Raji (cell line): ENCODE measurements around the gene MED13L.

Experiments used
- POLR2A ChIP-seq: IDR thresholded peaks from 2 replicates; pipeline ENCODE4 v1.6.1; 2011; ENCODE audit warnings: low read depth, low read length, control low read depth; ENCODE audit not compliant: insufficient read depth

Gene MED13L

DNA sequence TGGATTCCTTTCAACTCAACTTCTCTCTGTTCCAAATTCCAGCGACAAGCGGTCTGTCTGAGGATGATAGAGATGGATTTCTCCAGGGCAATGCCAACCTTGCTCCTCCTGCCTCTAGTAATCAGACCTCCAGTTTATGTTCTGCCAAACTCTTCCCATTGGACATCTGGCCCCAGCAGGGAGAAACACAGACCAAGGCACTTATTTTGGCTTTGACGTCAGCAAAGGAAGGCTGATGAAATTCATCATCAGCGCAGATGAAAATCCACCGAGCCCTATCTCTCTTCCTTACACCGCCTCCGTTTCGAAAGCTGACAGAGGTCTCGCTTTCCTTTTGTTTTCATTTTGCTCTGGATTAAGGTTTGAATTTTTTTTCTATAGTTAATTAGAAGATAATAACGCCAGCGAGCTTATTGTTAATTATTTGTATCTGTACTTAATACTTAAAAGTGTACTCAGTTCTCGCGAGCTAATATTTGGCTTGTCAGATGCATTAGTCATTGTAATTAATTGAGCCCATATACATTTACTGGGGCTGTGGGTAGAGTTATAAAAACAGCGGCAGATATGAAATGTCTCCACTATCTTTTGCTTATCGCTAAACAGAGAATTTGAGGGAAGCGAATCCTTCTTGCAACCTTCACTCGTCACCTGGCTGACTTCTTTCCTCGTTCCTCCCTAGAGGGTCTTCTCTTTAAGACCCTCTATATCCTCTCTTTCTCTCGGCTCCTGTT, 35.9 kb upstream of the MED13L start:
- no peak for TF ChIP-seq POLR2A

DNA sequence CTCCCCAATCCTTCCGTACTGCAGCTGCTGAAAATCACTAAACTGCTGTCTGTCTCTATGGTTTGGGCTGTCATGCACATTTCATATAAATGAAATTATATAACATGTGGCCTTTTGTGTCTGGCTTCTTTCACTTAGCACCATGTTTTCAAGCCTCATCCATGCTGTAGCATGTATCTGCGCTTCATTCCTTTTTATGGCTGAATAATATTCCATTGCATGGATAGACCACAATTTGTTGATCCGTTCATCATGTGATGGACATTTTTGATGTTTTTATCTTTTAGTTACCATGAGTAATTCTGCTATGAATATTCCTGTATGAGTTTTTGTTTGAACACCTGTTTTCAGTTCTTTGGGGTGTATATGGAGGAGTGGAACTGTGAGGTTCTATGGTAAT, 32.6 kb upstream of the MED13L start:
- TF ChIP-seq POLR2A: no peak

DNA sequence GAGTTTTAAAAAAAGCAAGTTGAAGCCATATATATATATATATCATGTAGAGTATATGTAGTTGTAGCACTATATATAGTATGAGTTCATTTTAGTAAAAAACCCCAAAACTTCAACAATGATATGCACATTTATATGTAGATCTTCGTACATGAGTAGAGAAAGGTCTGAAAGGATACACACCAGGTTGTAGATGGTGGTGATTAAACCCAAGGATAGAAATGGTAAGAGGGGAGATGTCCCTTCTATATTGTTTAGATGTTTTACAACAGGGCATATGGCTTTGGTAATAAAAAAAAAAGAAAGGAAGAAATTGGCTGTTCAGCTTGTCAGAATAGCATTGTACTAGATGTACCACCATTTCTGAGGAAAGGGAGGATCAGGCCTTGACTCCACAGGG, 31.9 kb upstream of the MED13L start:
- no peak for TF ChIP-seq POLR2A

DNA sequence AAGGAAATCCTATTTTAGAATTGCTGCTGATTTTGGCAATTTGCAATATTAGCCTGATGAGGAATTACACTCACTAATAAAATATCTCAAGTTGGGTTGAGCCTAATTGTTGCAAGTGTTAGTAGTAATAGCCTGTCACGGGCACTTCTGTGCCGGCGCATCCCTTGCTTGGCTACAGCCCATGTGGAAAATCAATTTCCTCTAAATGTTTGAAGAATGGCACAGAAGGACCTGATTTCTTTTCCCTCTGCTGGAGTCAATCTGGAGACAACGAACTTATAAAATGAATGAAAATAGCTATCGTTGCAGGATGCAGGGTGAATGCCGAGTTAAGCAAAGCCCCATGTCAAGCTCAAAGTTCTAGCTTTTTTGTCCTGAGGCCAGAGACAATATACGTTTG, 31.2 kb upstream of the MED13L start:
- TF ChIP-seq POLR2A: no peak

DNA sequence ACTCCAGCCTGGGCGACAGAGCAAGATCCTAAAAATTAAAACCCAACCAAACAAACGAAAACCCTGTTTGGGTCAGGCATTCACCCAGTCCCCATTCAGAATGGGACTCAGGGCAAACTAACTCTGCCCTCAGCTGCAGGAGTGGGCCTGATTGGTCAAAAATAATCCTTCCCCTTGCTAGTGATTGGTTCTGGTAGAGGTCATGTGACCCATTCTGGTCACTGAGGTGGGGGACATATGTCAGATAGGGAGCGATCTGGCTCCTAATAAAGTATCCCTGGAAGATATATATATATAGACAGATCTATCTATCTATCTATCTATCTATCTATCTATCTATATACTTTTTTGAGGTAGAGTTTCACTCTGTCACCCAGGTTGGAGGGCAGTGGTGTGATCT, 29.5 kb upstream of the MED13L start:
- no peak for TF ChIP-seq POLR2A

DNA sequence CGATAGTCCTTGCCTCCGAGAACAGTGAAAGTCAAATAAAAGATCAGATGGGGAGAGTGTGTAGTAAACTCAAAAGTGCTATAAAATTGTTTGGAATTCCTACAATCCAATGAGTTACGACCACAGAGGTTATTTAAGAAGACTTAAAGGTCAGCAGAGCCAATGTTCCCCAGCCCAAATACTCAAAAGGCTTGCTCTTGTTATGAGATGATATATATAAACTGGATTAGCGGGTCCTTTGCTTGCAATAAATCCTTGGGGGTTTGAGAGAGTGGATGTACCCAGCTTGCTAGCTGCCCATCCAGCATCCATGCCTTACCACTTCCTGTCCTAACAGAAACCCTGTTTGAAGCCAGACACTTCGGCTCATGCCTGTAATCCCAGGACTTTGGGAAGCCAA, 29.0 kb upstream of the MED13L start:
- TF ChIP-seq POLR2A: no peak

DNA sequence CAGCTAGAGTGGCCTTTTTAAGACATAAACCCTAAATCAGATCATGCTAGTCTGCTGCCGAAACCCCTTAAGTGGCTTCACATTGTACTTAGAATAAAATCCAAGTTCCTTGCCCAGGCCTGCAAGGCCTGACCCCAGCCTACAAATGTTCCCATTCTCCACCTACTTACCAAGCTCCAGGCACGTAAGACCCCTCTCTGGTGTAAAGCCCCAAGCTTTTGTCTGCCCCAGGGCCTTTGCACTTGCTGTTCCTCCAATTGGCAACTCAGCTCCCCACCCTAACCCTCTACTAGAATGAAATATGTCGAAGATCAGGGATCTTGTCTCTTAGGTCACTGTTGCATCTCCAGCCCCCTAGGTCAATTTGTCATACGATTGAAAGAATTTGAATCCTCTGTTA, 27.1 kb upstream of the MED13L start:
- TF ChIP-seq POLR2A: no peak

DNA sequence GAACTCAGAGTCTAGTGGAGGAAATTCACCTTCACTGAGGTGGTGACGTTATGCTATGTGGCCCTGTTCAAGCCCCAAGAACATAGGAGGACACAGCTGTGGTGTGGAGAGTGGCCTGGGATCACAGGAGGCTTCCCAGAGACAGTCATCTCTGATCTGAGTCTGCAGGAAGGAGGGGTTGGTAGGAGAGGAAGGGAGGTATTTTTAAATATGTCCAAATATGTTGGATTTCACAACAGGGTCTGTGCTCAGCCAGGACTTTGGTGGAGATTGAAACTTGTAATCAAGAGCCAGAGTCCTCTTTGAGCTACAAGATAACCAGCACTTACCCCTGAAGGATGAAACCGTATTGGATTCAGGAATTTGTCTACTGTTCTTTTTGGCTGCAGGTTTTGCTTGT, 26.4 kb upstream of the MED13L start:
- TF ChIP-seq POLR2A: no peak

DNA sequence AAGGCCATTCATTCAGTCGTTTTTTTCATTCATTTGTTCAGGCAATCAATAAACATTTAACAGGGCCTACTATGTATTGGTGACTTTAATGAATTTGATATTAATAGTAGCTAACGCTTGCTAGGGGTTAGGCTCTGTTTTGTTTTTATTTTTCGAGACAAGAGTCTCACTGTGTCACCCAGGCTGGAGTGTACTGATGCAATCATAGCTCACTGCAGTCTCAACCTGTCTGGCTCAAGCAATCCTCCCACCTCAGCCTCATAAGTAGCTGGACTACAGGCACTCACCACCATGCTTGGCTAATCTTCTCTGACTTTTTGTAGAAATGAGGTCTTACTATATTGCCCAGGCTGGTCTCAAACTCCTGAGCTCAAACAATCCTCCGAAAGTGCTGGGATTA, 25.6 kb upstream of the MED13L start:
- no peak for TF ChIP-seq POLR2A

DNA sequence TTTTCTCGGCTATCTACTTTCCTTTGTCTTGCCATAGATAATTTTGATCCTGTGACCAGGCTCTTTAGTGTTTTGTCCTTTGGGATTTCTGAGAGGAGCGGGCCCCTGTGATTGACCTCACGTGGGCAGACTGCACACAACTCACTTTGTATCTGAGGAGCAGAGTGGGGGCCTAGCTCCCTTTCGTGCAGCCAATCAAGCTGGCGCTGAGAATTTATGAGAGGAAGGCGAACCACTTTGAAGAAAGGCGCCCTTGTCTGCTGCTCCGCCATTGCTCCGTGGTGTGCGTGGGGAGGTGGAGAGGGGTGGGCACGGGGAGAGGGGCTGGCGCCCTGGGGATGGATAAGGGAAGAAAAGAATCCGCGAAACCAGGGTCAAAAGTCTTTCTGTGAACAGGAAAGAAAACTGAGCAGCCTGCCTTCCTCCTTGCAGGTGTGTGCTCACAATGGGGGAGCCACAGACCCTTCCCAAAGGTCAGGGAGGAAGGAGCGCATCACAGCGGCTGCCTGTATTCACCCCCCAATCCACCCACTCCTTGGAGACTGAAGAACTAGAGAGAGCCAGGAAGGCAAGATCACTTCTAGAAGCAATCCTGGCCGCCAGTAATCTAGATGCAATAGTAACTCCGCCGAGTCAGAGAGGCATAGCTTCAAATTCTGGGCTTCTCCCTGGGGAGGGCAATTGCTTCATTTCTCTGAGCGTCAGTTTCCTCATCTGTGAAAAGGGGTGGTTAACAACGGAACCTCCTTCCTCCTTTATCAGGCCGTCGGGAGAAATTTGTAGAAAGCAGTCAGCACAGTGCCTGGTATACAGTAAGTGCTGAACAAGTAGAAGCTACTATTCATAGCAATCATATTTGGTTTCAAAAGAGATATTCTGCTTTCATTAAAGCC, 24.9 kb upstream of the MED13L start:
- TF ChIP-seq POLR2A: no peak

DNA sequence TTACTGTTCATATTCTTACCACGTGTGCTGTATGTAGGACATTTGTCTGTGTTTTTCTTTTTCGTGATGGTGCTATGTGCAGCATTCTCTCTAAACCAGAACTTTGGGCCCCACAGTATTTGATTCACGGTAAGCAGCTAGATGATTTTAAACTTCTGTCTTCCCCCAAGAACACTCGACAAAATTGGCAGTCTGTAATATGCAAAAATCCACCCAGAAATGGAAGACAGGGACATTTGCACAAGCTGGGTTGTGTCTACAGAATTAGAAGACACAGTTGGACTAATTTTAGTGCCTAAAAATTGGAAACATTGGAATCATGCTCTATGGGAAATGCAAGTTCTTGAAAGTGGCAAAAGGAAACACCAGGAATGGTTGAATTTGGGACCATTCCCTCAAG, 24.1 kb upstream of the MED13L start:
- no peak for TF ChIP-seq POLR2A

DNA sequence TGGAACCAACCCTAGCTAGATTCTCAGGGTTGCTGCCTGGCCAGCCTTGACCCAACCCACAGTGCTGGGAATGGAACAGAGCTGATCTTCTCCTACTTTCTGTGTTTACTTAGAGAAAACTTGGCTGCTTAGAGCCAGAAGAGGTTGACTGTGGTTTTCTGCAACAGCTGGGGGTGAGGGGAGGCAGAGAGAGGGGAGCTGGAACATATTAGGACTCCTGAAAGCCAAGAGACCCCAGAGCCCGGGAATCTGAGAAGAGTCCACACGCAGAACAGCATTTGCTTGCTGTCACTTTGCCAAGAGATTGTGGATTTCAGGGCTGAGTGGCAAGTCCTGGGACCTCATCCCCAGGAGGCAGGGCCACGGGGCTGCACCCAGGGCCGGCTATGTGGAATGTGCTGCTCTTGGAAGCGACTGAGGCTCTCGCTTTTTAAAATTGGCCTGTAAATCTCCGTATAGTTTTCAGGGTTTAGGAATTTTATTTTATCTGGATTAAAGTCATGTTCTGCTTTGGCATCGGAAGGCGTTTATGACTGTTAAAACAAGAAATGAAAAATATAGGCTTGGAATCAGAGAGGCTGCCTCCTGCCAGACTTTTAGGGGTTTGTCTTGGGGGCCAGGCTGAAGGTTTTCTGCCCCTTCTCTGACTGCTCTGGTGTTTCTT, 22.3 kb upstream of the MED13L start:
- no peak for TF ChIP-seq POLR2A

DNA sequence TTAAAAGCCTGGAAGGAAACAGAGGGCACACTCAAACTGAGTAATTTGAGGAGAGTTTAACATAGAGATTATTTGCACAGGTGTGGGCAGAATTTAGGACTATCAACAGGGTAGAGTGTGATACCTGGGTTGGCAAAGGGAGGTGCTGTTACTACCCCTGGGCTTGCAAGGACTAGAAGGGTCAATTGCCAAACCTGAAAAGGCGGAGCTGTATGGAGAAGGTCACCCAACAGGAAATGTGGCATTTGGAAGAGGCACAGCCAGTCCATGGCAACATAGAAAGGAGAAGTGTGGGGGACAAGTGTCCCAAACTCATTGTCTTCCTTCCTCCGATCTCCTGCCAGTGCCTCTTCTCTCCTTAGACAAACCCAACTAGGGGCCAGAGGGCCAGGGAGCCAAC, 21.6 kb upstream of the MED13L start:
- TF ChIP-seq POLR2A: no peak

DNA sequence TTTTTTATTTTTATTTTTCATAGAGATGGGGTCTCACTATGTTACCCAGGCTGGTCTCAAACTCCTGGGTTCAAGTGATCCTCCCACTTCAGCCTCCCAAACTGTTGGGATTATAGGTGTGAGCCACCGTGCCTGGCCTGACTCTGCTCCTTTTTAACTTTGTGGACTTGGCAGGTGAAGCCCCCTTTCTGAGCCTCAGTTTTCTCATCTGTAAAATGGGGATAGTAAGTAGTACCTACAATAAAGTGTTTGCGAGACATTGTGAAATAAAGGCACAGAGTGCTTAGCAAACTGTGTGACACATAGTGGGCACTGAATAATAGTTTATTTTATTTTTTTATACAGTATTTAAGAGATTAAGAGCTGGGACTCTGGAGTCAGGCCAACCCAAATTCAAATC, 21.1 kb upstream of the MED13L start:
- TF ChIP-seq POLR2A: no peak

DNA sequence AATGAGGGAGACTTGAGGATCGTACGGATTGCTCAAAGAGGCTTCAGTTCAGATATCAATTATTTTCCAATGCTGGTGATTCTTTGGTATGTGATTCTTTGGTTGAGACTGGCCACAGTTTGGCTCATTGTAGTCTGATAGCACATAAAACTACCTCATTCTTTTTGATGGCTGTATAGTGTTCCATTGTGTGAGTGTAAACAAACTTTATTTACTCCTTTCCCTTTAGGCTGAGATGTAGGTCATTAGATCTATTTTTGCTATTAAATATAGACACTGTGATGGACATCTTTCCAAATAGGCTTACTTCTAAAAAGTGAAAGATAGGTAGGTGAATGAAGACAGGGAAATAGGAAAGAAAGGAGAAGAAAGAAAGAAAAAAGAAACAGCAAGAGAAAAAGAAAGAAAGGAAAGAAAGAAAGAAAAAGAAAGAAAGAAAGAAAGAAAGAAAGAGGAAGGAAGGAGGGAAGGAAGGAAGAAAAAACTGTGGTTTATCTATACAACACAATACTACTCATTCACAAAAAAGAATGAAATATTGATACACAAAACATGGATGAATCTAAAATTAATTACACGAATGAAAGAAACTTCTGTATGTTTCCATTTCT, 19.8 kb upstream of the MED13L start:
- TF ChIP-seq POLR2A: no peak

DNA sequence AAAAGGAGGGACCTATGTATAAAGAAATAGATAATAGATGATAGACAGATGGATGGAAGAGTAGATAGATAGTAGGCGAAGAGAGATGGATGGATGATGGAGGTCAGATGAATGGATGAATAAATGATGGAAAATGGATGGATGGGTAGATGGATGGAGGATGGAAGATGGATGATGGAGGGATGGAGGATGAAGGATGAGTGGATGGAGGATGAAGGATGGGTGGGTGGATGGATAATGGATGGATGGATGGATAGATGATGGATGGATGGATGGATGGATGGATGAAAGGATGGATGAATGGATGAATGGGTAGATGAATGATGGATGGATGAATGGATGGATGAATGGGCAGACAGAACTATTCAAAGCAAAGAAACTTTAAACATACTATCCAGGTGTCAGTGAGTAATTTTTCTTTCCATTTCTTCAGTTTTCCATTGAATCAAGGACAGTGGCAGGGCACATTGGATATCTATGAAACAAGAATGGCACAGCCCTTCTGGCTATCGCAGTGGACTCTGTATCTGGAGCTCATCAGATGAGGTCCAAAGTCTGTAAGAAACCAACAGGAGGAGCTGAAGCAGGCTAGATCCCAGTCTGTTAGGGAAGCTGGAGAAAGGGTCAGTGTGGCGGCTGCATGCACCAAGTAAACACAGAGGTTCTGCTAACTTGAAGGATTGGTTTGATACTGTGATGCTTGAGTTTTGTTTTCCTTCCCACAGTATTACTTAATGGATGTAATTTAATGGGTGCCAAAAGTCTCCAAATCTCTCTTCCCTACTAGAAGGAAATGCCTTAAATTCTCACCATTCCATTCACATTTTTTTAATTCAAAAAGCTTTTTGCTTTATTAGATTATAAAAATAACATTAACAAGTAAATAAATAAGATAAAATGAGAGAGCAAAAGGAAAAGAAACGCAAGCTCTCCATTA, 18.1 kb upstream of the MED13L start:
- TF ChIP-seq POLR2A: no peak
